Neural crest cell (in vitro differentiated cells): ENCODE measurements around the gene GRHL1. TPM values are rescaled to one million over a fixed set of nuclear protein-coding genes. Genes with fewer than 3 reads are reported as not detected.

Experiments
- DNase-seq: peaks from one replicate; pipeline ENCODE4 v3.0.0; 2021; ENCODE audit warnings: low read depth, mixed read lengths, low spot score
- H3K27ac Mint-ChIP-seq: one replicate; pipeline ENCODE4 v1.8.0; 2021; ENCODE audit warnings: mild to moderate bottlenecking, mixed read lengths; ENCODE audit not compliant: unreplicated experiment
- H3K27me3 Mint-ChIP-seq: 2 replicates; pipeline ENCODE4 v1.8.0; 2021; ENCODE audit warnings: low read depth, mild to moderate bottlenecking, mixed read lengths
- H3K36me3 Mint-ChIP-seq: 2 replicates; pipeline ENCODE4 v1.8.0; 2021; ENCODE audit warnings: low read depth, mild to moderate bottlenecking, mixed read lengths
- H3K4me1 Mint-ChIP-seq: 2 replicates; pipeline ENCODE4 v1.8.0; 2021; ENCODE audit warnings: mixed read lengths
- H3K4me3 Mint-ChIP-seq: one replicate; pipeline ENCODE4 v1.8.0; 2021; ENCODE audit warnings: mild to moderate bottlenecking, mixed read lengths
- H3K9me3 Mint-ChIP-seq: 2 replicates; pipeline ENCODE4 v1.8.0; 2021; ENCODE audit warnings: mixed read lengths
- CTCF ChIP-seq: fragments of 200-600 bp; sonication (generic); conservative IDR thresholded peaks from 2 replicates; pipeline ENCODE4 v1.5.0; 2021; ENCODE audit warnings: antibody characterized with exemption, mild to moderate bottlenecking
- total RNA-seq: library from RNA; stranded (reverse); gene quantifications from 2 replicates; pipeline ENCODE4 v1.2.1, GENCODE V29; 2021

GRHL1 gene
- total RNA-seq, 1 donor from 2014 or later, result 3.4 TPM

GRCh38 chr2:10022966-10023662, 71.6 kb downstream of the GRHL1 start:
- no peaks in the 10 kb centered on the region for H3K9me3 Mint-ChIP-seq
- H3K36me3 Mint-ChIP-seq, result no peaks in the 10 kb centered on the region
- no peak overlapping the region for H3K27ac Mint-ChIP-seq
- peaks cover 12% of the 10 kb centered on the region for H3K27me3 Mint-ChIP-seq
- no peaks in the 10 kb centered on the region for H3K4me1 Mint-ChIP-seq
- DNase-seq, result no peak
- no peak overlapping the region for H3K4me3 Mint-ChIP-seq
- TF ChIP-seq CTCF, result no peak

- TF ChIP-seq CTCF, result no peak
- Mint-ChIP-seq H3K4me3 (no peak overlapping the region), H3K36me3 (no peaks in the 10 kb centered on the region), H3K27me3 (no peaks in the 10 kb centered on the region), H3K9me3 (no peaks in the 10 kb centered on the region), H3K27ac (no peak overlapping the region), H3K4me1 (peaks cover 19% of the 10 kb centered on the region)
- no peak for DNase-seq
Measured at GRCh38 chr2:10026940-10027569, 75.6 kb downstream of the GRHL1 start.

- no peak overlapping the region for H3K4me3 Mint-ChIP-seq
- H3K36me3 Mint-ChIP-seq, result no peaks in the 10 kb centered on the region
- H3K9me3 Mint-ChIP-seq, result no peaks in the 10 kb centered on the region
- H3K27ac Mint-ChIP-seq, result no peak overlapping the region
- no peaks in the 10 kb centered on the region for H3K27me3 Mint-ChIP-seq
- DNase-seq, result no peak
- no peak for TF ChIP-seq CTCF
- H3K4me1 Mint-ChIP-seq, result peaks cover 19% of the 10 kb centered on the region
Measured at GRCh38 chr2:10027660-10028330, 76.3 kb downstream of the GRHL1 start.

- DNase-seq, result no peak
- H3K27me3 Mint-ChIP-seq, result no peaks in the 10 kb centered on the region
- H3K4me1 Mint-ChIP-seq, result peaks cover 19% of the 10 kb centered on the region
- H3K9me3 Mint-ChIP-seq, result no peaks in the 10 kb centered on the region
- H3K4me3 Mint-ChIP-seq, result no peak overlapping the region
- no peak overlapping the region for H3K27ac Mint-ChIP-seq
- no peaks in the 10 kb centered on the region for H3K36me3 Mint-ChIP-seq
- TF ChIP-seq CTCF, result no peak
Measured at GRCh38 chr2:10028407-10028987, 77.0 kb downstream of the GRHL1 start.

- DNase-seq, result no peak
- no peaks in the 10 kb centered on the region for H3K36me3 Mint-ChIP-seq
- H3K9me3 Mint-ChIP-seq, result no peaks in the 10 kb centered on the region
- H3K27ac Mint-ChIP-seq, result peak overlapping the region; percentile 19
- TF ChIP-seq CTCF, result peak; percentile 22
- no peaks in the 10 kb centered on the region for H3K27me3 Mint-ChIP-seq
- peaks cover 19% of the 10 kb centered on the region for H3K4me1 Mint-ChIP-seq
- H3K4me3 Mint-ChIP-seq, result no peak overlapping the region
Measured at GRCh38 chr2:10028988-10029874, 77.7 kb downstream of the GRHL1 start.
